Activated naive CD4-positive, alpha-beta T cell treated with Interleukin-2 at 50 U/mL for 16 hours (primary cell): ENCODE data around the gene TMIGD3.

Experiments
- DNase-seq: peaks from one replicate; pipeline ENCODE4 v3.0.0-alpha.2; 2020

TMIGD3 gene

DNA sequence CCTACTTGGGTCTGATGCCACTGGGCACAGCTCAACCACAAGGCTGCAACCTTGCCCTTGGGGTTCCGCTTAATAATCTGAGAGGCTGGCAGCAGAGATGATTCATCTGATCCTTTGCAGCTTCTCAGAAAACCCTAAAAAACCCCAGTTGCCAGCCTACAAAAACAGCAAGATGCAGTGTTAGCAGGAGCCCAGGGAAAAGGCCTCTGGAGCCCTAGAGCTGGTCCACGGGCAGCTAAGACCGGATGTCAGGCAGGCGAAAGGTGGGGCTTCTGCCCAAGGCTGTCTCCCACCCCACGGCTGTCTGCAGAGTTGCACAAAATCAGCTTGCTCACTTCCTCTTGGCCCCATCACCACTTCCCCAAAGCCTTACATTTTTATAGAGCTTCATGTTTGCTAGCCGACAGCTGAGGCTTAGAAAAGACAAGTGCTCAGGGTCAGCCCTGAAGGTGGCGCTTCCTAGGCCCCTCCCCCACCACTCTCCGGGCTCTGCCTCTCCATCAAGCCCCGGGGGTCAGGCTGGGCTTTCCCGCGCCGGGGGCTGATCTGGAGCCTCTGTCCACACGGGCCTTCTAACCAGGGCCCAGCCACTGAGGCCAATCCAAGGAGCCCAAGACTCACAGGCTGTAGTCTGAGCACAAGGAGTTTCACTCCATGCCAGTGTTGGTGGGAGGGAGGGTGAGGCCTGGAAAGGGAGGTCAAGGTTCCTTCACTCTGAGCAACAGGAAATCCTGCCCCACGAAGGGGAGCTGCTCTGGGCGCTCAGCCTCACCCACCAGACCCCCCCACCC, 4.2 kb upstream of the TMIGD3 start:
- DNase-seq, result peak; percentile 58

DNA sequence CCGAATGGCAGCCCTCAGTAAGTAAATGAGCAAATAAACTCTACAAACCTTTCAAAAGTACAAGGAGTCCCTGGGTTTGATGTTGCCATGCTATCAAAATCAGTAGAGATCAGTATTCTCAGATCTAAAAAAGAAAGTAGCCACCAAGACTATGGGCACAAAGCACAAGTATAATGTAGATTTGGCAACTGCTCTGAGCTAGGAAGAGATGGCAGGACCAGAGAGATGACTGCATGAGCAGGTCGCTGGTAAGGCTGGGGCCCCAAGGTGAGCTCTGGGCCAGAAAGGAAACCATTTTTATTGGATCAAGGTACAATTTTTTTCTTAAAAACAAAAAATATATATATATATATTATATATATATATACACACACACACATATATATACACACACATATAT, 3.1 kb upstream of the TMIGD3 start:
- no peak for DNase-seq

DNA sequence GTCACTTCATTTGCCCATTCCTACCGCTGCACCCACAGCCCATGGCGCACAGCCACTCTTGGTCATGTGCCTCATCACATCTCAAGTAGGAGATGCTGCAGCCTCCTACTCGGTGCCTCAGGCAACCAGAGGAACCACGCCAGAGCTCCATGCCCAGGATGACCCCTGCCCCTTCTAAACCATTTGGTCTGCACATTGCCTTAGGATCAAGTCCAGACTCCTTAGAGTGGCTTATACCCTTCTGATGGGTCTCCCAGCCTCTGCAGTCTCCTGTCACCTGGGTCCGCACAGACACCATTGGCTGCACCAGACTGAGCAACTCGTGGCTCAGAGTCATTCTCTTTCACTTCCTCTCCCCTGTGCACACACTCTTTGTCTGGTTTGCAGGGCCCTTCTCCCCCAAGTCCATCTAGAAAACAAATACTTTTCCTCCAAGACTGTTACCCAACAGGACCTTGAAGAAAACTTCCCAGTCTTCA, 2.2 kb upstream of the TMIGD3 start:
- no peak for DNase-seq

DNA sequence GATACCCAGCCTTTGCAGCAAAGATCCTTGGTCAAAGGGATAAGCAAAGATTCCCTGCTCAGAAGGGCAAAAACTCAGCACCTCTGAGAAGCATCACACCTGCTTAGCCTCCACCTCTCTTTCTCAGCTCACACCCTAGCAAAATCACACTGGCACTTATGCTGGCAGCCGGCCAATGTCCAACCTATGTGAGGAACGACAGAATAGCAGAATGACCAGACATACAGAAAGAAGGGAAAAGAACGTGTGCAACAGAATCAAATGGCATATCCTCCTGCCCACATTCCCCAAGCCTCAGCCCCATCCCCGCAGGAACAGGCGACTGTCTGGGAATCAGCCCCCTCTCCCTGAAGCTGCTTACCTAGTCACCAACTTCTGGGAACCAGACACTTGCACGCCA, 664 bp upstream of the TMIGD3 start:
- DNase-seq, result no peak

GRCh38 chr1:111501645-111502044, 1.8 kb downstream of the TMIGD3 start:
- no peak for DNase-seq

DNA sequence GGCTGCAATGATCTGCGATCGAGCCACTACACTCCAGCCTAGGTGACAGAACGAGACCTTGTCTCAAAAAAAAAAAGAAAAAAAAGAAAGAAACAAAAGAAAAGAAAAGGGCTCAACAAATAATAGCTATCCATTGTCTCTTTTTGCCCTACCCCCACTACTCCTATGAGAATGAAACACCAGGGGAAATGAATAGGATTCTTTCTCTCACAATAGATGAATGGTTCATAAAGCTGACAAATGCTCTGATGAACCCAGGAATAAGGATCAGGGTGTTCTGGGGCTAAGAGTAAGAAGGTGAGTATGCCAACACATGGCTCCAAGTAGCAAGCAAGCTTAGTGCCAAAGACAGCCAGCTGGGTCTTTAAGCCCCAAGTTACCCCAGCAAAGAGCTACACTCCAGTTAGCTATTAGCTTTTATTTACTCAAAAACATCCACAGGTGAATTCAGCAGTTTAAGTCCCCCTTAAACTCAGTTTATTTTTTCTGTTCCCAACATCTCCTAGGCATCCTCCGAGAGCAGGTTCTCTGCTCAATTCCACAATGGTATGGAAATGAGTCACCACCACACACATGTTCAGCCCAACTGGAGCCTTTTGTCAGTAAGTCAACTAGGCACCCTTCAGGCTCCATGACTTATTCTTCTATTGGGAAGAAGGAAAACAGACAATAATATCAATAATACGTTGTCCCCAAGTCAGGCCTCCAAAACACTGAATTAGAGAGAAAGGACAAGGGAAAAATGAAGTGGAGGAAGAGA, 4.2 kb downstream of the TMIGD3 start:
- no peak for DNase-seq

DNA sequence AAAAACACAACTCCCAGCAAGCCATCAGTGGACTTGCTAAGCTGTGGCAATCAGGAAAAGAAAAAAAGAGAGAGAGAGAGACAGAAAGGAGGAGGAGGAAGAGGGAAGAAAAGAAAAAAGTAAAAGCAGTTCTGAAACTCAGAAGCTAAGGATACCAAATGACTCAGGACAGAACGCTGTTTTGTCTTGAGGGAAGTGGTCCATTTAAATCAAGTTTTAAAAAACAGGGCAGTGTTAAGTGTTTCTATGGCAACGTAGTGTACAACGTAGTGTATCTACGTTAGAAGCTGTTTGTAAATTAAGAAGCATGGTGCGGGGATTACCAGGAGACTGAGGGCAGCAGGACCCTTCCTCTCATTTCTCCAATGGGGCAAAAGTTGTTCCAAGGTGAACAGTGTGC, 5.8 kb downstream of the TMIGD3 start:
- DNase-seq, result no peak

GRCh38 chr1:111496398-111496797, 7.0 kb downstream of the TMIGD3 start:
- DNase-seq, result no peak

DNA sequence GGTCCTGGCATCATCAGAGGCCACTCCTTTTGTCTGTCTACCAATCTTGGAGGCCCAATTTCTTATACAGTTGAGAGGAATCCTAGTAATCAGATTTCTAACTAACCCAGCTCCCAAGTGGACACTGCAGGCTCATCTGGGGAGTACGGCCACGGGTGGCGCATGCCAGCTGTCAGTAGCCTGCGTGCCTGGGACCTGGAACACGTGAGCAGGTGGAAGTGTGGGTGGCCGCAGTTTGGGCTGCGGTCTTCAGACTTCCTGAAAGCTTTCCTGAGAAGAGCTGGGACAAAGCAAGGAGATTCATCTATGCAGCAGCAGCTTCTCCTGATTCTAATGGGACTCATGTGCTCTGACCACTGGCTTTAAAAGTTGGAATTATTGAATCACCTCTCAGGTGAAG, 12.4 kb downstream of the TMIGD3 start:
- DNase-seq, result no peak

DNA sequence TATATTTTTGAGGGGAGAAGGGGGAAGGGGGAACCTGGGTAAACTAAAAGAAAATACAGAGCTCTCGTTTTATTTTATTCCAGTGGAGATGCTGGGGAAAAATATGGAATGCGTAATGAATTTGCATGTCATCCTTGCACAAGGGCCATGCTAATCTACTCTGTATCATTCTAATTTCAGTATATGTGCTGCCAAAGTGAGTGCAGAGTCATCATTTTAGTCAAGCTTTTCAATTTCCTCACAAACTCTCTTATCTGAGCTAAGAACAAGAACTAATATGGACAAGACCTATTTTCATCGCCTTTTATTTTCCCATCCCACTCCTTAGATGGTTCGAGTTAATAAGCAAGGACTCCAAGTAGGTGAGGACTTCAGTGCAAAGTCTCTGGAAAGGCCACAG, 13.2 kb downstream of the TMIGD3 start:
- no peak for DNase-seq

- DNase-seq, result no peak
Measured at GRCh38 chr1:111489604-111490003, 13.8 kb downstream of the TMIGD3 start.

GRCh38 chr1:111488669-111489068, 14.8 kb downstream of the TMIGD3 start:
- no peak for DNase-seq

DNA sequence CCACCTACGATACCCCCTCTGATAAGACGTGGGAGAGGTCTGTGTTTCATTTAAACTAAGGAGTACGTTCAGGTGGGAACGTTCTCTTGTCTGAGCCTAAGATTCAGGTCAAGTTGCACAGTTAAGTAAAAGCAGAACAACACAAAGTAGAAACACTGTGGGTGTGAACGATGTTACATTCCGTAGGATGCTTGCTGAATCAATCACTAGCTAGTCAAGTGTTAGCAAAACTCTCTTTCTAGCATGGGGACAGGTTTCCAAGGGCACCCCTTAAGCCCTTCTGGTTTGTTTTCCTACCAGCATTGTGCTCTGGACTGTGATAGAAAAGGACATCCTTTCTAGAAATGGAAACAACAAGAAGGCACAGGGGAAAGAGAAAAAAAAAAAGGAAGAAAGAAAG, 16.3 kb downstream of the TMIGD3 start:
- no peak for DNase-seq

GRCh38 chr1:111486431-111486830, 17.0 kb downstream of the TMIGD3 start:
- DNase-seq, result no peak

DNA sequence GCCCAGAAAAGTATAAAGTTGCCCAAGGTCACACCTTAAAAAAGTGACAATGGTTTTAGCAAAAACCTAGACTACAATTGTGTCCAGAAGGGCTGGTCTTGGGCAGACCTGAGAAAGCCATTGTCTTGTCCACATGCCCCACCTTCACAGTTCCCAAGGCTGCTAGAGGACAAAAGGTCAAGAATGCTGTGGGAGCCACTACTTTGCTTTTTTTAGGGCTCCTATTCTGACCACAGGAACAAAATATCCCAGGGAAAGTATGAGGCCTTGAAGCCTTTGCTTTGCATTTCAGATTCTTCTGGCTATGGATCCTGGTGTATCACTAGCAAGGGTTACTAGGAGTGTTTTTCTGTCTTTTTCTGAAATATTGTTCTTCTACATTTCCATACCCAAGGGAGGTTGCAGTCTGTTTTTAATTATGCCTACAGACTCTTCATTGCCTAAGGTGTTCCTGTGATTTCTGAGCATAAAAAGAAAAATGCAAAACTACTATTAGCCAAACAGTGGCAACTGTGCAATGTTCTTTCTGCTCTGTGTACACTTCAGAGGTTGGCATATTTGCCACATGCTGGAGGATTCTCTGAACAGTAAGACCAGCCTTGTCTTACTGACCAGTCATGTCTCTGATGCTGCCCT, 18.9 kb downstream of the TMIGD3 start:
- no peak for DNase-seq

DNA sequence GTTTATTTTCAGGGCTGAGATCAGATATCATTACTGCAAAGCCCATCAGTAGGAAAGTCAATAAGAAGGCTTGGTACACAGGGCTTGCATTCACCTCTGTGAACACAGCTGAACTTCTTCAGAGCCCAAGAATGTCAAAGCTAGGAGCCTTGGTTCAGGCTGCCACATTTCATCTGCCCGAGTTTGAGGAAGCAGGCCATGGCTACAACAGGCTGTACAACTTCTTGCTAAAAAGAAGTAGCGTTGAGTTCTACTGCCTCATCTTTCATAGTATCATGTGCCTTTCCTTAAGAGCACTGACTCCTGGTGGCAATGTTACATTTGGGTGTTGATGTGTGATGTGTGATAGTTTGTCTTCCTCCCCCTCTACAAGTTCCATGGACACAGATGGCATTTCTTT, 19.6 kb downstream of the TMIGD3 start:
- DNase-seq, result no peak

DNA sequence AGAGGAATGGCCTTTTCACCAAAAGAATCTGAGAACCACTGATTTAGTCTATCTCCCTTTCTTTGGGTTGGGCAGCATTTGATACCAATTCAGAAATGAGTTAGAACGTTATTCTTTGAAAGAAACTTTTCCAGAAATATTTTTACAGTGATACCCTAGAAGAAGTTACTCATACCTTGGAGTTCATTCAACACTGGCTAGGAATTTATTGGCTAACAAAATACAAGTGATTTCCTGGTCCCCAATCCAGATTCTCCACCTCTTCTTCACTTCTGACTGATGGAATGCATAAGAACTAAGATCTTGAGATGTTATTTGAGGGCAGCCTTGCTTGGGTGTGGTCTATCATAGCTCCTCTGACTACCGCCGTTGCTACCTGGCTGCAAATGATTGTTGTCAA, 20.3 kb downstream of the TMIGD3 start:
- no peak for DNase-seq

DNA sequence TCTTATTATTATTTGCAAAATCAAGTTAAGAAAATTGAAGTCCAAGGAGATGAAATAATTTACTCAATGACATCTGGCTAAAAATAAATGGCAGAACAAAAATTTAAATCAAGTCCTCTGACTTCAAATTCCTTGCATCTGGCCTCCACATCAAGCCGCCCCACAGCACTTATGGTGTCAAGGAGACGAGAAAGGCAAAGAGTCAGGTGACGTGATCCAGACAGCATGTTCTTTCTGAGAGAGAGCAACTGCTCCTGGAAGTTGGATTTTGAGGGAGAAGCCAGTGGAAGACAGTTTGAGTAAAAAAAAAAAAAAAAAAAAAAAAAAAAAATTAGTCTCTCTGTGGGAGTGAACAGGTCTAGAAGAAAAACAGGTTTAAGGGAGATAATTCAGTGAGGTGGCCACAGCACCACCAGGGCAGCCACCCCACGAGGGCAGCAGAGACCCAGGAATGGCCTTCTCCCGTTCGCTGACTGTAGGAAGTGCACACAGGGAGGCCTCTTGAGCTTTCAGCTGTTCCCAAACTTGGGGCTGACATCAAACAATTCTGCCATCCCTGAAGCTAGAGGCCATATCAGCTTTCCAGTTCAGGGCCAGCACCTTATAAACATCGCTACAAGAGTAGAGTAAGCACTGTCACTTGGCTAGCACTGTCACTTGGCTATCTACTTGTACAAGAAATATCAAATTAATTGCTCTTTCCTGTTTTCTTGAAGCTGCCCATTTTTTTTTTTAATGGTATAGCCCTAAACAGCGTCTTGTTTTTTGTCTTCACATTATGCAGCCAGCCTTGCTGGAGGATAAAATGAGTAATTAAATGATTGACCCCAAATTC, 21.8 kb downstream of the TMIGD3 start:
- peak; percentile 62 for DNase-seq

- no peak for DNase-seq
Measured at GRCh38 chr1:111480674-111481073, 22.8 kb downstream of the TMIGD3 start.

- peak; percentile 22 for DNase-seq
Measured at GRCh38 chr1:111476761-111477309, 26.6 kb downstream of the TMIGD3 start.

DNA sequence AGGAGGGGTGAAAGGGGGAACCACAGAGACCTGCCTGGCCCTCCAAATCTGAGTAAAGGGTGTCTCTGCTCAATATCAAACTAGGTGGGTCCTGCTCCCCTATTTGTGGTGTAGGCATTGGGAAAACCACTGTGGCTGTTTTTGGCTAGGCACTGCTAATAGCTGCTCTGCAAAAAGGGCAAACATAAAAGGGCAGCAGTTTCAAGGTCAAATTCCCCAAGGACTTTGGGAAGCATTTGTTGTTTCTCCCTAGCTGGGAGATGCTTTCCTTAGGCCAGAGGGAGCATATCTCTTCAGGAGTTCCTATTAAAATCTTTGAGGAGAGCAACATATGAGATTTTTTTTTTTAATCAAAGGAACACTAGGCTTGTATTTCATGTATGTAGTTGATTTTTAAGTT, 27.2 kb downstream of the TMIGD3 start:
- no peak for DNase-seq

- DNase-seq, result peak; percentile 43
Measured at GRCh38 chr1:111475701-111476100, 27.7 kb downstream of the TMIGD3 start.

DNA sequence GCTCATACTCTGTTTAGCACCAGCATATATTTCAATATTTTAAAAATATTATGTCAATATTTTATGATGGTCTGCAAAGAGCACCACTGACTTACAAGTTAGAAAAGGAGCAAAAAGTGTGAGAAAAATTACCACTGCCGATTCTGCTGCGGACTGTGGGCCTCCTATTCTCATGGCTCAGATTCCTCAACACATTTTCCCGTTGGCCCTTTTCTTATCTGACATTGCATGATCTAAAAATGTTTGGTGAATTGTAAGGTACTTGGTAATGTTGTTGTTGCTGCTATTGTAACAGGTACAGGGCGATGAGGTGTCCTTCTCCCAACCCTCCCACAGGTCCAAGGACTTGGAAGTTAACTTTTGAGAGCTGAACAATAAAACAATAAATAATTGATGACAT, 28.9 kb downstream of the TMIGD3 start:
- no peak for DNase-seq
